ENCODE results near the gene CSNK2A1. TPM values are rescaled to one million over a fixed set of nuclear protein-coding genes. Genes with fewer than 3 reads are reported as not detected.

CSNK2A1 gene
- total and polyA plus RNA-seq, 2 experiments from 2014 or later = 85.1 to 244 TPM

- no peaks in the 10 kb centered on the region for H3K9me2 ChIP-seq (ENCODE audit: insufficient read depth)
- DNase-seq (ENCODE audit: low spot score) (peak; percentile 54), ATAC-seq (peak; percentile 76)
- H3K4me3 ChIP-seq = no peak overlapping the region
- TF ChIP-seq ZNF462 (CRISPR knock-in tag; IDR thresholded peaks at IDR 0.05) (no peak), JUNB (IDR thresholded peaks at IDR 0.05; ENCODE audit: unreplicated experiment) (no peak), ETS1 (IDR thresholded peaks at IDR 0.05) (no peak), EZH2 (IDR thresholded peaks at IDR 0.05; ENCODE audit: low read depth, unreplicated experiment) (no peak), ZNF114 (CRISPR knock-in tag; IDR thresholded peaks at IDR 0.05) (no peak), EZH2phosphoT487 (IDR thresholded peaks at IDR 0.05; ENCODE audit: unreplicated experiment) (no peak), REST (IDR thresholded peaks at IDR 0.05; ENCODE audit: unreplicated experiment) (no peak), POLR2AphosphoS5 (IDR thresholded peaks at IDR 0.05; ENCODE audit: low read depth) (no peak)
- no peaks in the 10 kb centered on the region for H3F3A ChIP-seq (replicated peaks; ENCODE audit: low read depth)
- H3K27me3 ChIP-seq (ENCODE audit: insufficient read depth) = no peaks in the 10 kb centered on the region
- H3K4me2 ChIP-seq = no peak overlapping the region
- no peaks in the 10 kb centered on the region for H3K4me1 ChIP-seq (ENCODE audit: insufficient read depth)
- H3K27ac ChIP-seq (ENCODE audit: low read depth) = no peak overlapping the region
- no peaks in the 10 kb centered on the region for H3K36me3 ChIP-seq (ENCODE audit: insufficient read depth)
- Mint-ChIP-seq H3K9me3 (no peaks in the 10 kb centered on the region), H3K4me1 (peaks cover 5% of the 10 kb centered on the region; the same call in 1 of the 3 replicates), H3K4me3 (no peak overlapping the region), H3K27me3 (ENCODE audit: insufficient read depth, low read depth, poor library complexity) (peaks cover 6% of the 10 kb centered on the region), H3K27ac (no peak overlapping the region; the same call in 1 of the 2 replicates), H3K36me3 (ENCODE audit: low read depth) (no peaks in the 10 kb centered on the region)
- no peaks in the 10 kb centered on the region for H4K20me1 ChIP-seq (replicated peaks; ENCODE audit: insufficient read depth)
- H3K79me2 ChIP-seq (replicated peaks; ENCODE audit: insufficient read depth) = no peaks in the 10 kb centered on the region
- H2AFZ ChIP-seq = no peak overlapping the region
Measured at GRCh38 chr20:588932-589672, 45.5 kb upstream of the CSNK2A1 start.
